Left kidney (tissue), 8 donors: ENCODE results near the gene QPRT. TPM values are rescaled to one million over a fixed set of nuclear protein-coding genes. Genes with fewer than 3 reads are reported as not detected.
"Not testable (repeated sequence)": the region's sequence is repeated elsewhere in the genome, so short reads cannot be mapped to it uniquely, and the experiment has no call there.

Experiments
- DNase-seq: peaks from one replicate; pipeline ENCODE4 v3.0.0-alpha.2; 2013
- long read RNA-seq, 8 donors: transcript quantifications; one replicate each; lab custom pipeline, GENCODE V29; 2026
- polyA plus RNA-seq: library from polyadenylated mRNA; unstranded; fragments of 120-200 nt; gene quantifications from one replicate; pipeline ENCODE4 v1.2.1, GENCODE V29; 2013; ENCODE audit not compliant: insufficient read length

Gene QPRT
- 148 TPM for polyA plus RNA-seq
- long read RNA-seq, donor 1, transcript QPRT-204 (1 exons, 2,199 nt), result major isoform, 137 of 273 reads
- long read RNA-seq, donor 1, transcript QPRT-202 (4 exons, 2,343 nt), result minor isoform, 105 of 273 reads
- long read RNA-seq, donor 1, partial matches to known transcripts, result 20 of 273 reads
- long read RNA-seq, donor 1, other reads (novel, unspliced or antisense), result 10 of 273 reads
- long read RNA-seq, donor 2, transcript QPRT-204 (1 exons, 2,199 nt), result major isoform, 89 of 206 reads
- long read RNA-seq, donor 2, transcript QPRT-202 (4 exons, 2,343 nt), result minor isoform, 86 of 206 reads
- long read RNA-seq, donor 2, partial matches to known transcripts, result 29 of 206 reads
- long read RNA-seq, donor 2, other reads (novel, unspliced or antisense), result 0 of 206 reads
- long read RNA-seq, donor 3, transcript QPRT-202 (4 exons, 2,343 nt), result major isoform, 75 of 191 reads
- long read RNA-seq, donor 3, transcript QPRT-204 (1 exons, 2,199 nt), result minor isoform, 62 of 191 reads
- long read RNA-seq, donor 3, partial matches to known transcripts, result 44 of 191 reads
- long read RNA-seq, donor 3, other reads (novel, unspliced or antisense), result 9 of 191 reads
- long read RNA-seq, donor 4, transcript QPRT-202 (4 exons, 2,343 nt), result minor isoform, 6 of 26 reads
- long read RNA-seq, donor 4, transcript QPRT-204 (1 exons, 2,199 nt), result major isoform, 20 of 26 reads
- long read RNA-seq, donor 4, partial matches to known transcripts, result 0 of 26 reads
- long read RNA-seq, donor 4, other reads (novel, unspliced or antisense), result 0 of 26 reads
- long read RNA-seq, donor 5, transcript QPRT-201 (3 exons, 913 nt), result minor isoform, 6 of 292 reads
- long read RNA-seq, donor 5, transcript QPRT-204 (1 exons, 2,199 nt), result minor isoform, 86 of 292 reads
- long read RNA-seq, donor 5, transcript QPRT-202 (4 exons, 2,343 nt), result major isoform, 130 of 292 reads
- long read RNA-seq, donor 5, partial matches to known transcripts, result 41 of 292 reads
- long read RNA-seq, donor 5, other reads (novel, unspliced or antisense), result 27 of 292 reads
- long read RNA-seq, donor 6, transcript QPRT-202 (4 exons, 2,343 nt), result minor isoform, 77 of 230 reads
- long read RNA-seq, donor 6, transcript QPRT-204 (1 exons, 2,199 nt), result major isoform, 106 of 230 reads
- long read RNA-seq, donor 6, partial matches to known transcripts, result 30 of 230 reads
- long read RNA-seq, donor 6, other reads (novel, unspliced or antisense), result 14 of 230 reads
- long read RNA-seq, donor 7, transcript QPRT-202 (4 exons, 2,343 nt), result minor isoform, 119 of 315 reads
- long read RNA-seq, donor 7, transcript QPRT-204 (1 exons, 2,199 nt), result major isoform, 147 of 315 reads
- long read RNA-seq, donor 7, partial matches to known transcripts, result 29 of 315 reads
- long read RNA-seq, donor 7, other reads (novel, unspliced or antisense), result 16 of 315 reads
- long read RNA-seq, donor 8, transcript QPRT-204 (1 exons, 2,199 nt), result major isoform, 36 of 91 reads
- long read RNA-seq, donor 8, transcript QPRT-202 (4 exons, 2,343 nt), result major isoform, 36 of 91 reads
- long read RNA-seq, donor 8, partial matches to known transcripts, result 12 of 91 reads
- long read RNA-seq, donor 8, other reads (novel, unspliced or antisense), result 7 of 91 reads

DNA sequence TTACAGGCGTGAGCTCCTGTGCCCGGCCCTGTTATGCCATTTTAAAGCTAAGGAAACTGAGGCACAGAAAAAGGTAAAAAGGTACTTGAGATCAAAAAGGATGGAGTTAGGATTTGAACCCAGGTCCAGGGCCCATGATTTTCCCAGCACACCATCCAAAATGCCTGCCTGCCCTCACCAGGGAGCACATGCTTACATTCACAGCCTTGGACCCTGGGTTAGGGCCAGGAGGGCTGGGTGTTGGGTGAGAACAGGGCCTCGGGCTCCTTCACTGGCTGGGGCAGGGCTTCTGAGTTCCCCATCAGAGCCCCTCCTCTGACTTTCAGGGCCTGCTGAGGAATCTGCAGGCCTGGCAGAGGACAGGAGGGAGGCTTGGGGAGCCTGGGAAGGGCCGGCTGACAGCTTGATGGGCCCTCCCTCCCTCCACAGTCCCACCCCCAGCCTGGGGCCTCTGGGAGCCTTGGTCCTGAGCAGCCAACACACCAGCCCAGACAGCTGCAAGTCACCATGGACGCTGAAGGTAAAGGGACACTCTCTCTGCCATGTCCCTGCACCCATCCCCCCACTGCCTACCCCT lies at the start of gene QPRT:
QPRT (plus strand) TSS at position 490 of the 577 bp plus-strand sequence; CDS start at position 508, 18 bp downstream.
- DNase-seq, result peak; percentile 83

DNA sequence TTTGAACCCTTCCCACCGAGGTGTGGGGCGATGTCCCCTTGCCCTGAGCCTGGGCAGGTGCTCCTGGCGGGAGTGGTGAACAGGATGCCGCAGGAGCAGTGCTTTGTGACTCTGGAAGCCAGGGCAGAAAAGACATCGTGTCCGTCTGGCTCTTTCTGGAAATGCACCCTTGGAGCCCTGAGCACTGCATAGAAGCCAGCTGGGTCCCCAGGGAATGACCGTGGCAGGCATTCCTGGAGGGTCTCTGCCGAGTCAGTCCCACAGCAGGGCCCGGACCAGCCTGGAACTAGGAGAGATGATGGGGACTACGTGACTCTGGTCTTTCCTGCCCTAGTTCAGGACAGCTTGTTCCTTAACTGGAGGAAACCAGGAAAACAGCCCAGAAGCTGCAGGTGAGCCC lies 49.7 kb upstream of the QPRT start:
- not testable (repeated sequence) for DNase-seq

DNA sequence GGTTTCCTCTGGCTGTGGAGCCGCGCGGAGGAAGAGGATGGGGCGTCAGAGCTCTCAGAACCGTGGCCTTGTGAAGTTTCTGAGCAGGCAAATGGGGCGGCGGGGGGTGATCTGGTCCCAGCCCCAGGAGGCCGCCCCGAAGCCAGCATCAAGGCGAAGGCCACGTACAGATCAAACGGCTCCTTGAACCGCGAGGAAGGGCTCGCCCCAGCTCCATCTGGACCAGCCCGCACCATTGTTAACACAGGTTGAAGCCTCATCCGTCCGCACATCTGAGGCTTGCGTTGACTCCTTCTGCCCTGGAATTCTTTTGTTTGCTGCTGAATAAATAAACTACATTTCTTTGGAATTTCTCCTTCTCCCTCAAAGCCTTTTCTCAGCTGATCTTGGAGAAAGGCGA lies 47.3 kb upstream of the QPRT start:
- DNase-seq, result not testable (repeated sequence)

DNA sequence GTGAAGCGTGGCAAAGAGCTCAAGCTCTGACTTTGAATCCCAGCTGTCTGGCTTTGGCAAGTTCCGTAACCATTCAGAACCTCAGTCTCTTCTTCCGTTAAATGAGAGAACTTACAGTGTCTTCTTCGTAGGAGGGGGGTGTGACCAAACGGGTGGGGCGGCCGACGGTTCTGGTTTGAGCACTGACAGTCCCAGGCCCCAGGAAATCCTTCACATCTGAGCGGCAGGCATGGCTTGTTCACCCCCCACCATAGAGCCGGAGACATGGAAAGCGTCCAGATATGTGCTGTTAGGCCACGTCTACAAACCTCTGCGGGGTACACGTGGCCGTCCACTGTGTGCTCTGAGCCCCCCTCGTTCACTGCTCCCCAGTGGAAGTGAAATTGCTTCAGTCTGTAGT lies 43.1 kb upstream of the QPRT start:
- not testable (repeated sequence) for DNase-seq

DNA sequence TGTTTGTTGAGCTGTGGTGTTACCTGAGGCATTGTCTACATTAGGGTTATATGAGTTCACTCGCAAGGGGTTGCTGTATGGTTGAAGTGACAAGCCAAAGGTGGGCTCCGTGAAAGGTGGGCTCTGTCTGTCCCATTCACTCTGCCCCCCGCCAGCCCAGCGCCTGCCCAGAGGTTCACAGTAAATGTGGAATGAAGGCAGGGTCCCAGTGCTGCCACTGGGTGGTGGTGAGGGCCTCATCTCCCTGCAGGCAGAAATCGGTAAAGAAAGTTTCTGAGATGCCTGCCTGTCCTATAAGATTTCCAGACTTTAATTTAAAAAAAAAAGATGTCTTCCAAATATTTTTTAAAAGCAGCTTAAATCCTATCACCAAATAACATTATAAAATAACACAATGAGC lies 42.6 kb upstream of the QPRT start:
- not testable (repeated sequence) for DNase-seq

DNA sequence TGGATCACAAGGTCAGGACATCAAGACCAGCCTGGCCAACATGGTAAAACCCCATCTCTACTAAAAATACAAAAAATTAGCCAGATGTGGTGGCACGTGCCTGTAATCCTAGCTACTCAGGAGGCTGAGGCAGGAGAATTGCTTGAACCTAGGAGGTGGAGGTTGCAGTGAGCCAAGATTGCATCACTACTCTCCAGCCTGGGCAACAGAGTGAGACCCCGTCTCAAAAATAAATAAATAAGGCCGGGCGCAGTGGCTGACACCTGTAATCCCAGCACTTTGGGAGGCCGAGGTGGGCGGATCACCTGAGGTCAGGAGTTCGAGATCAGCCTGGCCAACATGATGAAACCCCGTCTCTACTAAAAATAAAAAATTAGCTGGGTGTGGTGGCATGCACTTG lies 40.2 kb upstream of the QPRT start:
- DNase-seq, result not testable (repeated sequence)

DNA sequence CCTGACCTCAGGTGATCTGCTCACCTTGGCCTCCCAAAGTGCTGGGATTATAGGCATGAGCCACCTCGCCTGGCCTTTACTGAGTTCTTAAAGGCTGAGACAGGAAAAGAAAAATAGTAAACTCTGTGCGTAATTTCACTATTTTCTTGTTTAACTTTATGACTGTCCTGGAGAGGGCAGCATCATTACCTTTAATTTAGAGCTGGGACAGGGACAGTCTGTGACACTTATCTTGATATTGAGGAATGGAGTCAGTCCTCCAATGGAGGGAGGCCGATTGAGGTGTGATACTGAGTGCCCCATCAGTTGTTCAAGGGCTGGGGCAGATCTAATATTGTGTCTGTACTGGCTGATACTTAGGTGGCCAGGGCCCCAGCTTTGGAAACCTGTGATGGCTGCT lies 37.4 kb upstream of the QPRT start:
- no peak for DNase-seq

DNA sequence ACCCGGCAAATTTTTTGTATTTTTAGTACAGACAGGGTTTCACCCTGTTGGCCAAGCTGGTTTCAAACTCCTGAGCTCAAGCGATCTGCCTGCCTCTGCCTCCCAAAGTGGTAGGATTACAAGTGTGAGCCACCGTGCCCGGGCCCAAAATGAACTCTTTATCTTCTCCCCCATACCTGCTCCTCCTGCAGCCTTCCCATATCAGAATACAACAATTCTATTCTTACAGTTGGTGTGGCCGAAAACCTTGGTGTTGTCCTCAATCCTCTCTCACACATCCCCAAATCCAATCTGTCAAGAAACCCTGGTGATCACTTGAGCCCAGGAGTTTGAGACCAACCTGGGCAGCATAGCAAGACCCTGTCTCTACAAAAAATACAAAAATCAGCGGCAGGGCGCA lies 35.4 kb upstream of the QPRT start:
- no peak for DNase-seq

DNA sequence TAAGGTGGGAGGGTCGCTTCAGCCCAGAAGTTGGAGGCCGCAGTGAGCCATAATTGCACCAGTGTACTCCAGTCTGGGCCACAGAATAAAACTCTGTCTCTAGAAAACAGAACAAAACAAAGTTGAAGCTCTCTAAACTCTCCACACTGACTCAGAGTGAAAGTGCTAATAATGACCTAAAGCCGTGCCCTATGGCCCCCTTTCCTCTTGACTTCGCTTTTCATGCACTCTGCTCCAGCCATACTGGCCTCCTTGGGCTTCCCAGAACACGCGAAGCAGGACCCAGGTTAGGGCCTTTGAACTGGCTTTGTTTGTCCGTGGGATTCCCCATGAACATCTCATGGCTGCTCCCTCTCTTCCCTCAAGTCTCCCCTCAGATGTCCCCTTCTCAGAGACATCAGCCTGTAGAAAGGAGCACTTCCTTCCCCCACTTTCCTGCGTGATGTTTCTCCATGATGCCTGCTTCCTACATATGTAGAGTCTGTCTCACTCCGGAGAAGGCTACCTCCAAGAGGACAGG lies 34.6 kb upstream of the QPRT start:
- DNase-seq, result no peak

DNA sequence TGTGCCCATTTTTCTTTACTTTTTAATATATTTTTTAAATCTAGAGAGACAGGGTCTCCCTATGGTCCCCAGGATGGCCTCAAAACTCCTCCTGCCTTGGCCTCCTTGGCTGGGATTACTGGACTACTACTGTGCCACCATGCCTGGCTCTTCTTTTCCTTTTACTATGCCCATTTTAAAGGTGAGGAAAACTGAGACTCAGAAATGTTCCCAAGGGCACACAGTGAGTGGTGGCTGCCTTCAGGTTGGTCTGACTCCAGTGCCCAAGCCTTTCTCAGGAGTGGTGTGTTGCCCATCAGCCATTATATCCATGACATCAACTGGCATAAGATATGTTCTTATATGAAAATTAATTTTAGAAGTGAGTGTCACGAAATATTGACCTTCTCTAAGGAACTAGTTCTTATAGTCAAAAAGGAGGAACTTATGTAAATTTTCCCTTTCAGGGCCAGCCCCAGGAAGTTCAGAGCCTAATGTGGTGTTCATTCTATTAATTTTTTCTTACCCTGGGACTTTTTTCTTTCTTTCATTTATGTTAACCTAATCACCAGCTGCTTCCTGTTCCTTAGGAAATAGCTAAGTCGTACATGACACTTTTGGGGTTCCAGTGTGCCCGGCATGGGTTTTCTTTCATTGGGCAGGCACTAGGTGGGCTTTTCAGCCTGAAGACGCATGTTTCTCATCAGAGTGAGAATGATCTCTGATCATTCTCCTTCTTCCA lies 33.8 kb upstream of the QPRT start:
- no peak for DNase-seq

DNA sequence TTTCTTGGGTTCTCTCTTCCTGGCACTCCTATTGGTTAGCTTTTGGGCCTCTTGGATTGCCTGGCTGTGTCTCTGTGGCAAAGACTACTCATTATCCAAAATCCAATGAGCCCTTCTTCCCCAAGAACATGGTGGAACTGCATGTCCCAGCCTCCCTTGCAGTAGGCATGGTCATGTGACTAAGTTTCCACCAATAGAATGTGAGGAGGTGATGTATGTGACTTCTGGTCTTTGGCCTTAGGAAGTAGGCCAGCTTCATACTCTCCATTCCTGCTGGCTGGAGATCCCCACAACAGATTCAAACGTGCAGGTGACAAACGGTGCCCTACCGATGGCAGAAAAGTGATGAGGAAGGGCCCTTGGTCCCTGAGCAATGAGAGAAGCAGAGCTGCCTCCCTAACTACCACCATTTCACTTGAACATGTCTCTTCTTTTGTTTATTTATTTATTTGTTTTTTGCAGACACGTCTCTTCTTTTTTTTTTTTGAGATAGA lies 33.2 kb upstream of the QPRT start:
- no peak for DNase-seq

DNA sequence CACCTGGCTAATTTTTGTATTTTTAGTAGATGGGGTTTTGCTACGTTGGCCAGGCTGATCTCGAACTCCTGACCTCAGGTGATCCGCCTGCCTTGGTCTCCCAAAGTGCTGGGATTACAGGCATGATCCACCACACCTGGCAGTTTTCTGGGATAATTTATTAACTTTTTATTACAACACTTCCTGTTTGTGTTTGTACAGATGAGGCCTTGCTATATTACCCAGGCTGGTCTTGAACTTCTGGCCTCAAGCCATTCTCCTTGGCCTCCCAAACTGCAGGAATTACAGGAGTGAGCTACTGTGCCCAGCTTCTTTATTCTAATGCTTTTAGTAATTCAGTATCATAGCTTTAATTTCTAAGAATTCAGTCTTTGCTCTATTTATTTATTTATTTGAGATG lies 32.0 kb upstream of the QPRT start:
- no peak for DNase-seq

DNA sequence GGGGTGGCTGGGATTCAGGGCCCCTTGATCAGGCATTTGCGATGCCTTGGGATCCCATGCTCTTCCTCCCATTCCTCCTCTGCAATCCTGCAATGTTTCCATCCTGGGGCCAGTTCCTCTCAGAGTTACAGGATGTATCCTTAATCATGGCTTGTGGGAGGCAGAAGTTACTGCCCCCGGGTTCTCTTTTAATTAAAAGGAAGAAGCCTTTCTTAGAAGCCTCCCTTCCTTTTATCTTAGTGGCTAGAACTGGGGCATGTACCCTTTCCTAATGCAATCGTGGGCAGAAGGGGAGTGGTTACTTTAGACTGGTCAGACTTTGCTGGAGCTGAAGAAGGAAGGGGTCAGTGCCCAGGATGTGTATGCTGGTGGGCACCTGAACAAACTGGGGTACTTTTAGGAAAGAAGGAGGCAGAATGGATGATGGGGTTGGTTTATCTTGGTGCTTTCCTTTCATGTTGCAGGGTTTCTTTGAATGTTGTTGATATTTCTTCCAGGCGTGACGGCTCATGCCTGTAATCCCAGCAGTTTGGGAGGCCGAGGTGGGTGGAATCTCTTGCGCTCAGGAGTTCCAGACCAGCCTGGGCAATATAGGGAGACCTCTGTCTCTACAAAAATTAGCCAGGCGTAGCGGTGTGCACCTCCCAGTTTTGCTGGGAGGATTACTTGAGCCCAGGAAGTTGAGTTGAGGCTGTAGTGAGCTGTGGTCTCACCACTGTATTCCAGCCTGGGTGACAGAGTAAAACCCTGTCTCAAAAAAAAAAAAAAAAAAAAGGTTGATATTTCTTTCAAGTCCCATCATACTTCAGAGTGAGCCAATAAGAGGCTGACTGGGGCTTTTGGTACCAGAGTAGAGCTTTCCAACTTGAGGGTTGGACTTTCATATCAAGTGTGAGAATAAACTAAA lies 29.1 kb upstream of the QPRT start:
- DNase-seq, result peak; percentile 28

DNA sequence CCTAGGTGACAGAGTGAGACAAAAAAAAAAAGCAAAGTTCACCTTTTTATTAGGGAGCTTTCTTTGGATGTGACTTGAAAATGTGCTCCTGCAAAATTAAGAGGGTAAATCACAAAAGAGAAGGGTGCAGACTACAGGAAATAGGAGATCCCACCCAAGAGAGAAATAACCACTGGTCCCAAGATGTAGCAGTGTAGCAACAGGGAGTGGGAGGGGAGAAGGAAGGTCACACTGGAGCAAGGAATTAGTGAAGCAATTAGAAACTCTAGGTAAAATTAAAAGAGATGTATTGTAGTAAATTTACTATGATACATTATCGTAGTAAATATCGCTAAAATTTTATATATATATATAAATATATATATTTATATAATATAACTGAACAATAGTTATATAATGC lies 28.2 kb upstream of the QPRT start:
- no peak for DNase-seq

DNA sequence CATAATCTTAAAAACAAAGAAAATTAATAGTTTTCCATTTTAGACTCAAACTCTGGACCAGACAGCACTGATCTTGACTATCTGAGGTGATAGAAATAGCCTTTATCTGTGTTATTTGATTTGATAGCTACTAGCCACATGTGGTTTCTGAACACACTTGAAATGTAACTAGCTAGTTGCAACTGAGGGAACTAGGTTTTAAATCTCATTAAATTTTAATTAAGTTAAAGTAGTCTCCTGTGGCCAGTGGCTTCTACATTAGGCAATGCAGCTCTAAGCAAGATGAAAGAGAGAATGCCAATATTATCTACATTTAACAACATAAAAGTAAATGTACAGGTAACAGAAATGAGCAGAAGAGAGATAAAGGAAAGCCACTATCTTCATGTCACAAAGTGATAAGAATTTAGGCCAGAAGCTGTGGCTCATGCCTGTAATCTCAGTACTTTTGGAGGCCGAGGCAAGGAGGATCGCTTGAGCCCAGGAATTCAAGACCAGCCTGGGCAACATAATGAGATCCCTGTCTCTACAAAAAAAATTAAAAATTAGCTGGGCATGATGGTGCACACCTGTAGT lies 27.1 kb upstream of the QPRT start:
- DNase-seq, result no peak

DNA sequence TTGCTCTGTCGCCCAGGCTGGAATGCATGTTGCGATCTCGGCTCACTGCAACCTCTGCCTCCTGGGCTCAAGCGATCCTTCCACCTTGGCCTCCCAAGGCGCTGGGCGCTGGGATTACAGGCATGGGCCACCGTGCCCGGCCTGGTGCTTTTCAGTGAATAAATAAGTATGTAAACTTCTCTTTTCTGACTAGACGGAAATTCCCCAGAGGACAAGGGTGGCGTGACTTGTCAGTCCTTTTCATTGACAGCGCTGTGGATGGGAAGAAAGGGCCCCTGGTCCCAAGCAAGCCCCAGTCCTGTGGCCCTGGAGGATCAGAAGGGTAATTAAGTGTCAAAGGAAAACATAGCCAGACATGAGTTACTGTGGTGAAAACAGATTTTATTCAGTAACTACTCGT lies 25.5 kb upstream of the QPRT start:
- DNase-seq, result no peak

DNA sequence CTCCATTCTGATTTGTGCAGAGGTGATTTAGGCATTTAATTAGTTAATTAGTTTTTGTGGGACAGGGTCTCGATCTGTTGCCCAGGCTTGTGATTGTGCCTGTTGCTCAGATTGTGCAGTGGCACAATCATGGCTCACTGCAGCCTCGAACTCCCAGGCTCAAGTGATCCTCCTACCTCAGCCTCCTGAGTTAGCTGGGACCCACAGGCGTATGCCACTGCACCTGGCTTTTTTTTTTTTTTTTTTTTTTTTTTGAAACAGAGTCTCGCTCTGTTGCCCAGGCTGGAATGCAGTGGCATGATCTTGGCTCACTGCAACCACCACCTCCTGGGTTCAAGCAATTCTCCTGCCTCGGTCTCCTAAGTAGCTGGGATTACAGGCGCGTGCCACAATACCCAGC lies 25.1 kb upstream of the QPRT start:
- DNase-seq, result not testable (repeated sequence)

DNA sequence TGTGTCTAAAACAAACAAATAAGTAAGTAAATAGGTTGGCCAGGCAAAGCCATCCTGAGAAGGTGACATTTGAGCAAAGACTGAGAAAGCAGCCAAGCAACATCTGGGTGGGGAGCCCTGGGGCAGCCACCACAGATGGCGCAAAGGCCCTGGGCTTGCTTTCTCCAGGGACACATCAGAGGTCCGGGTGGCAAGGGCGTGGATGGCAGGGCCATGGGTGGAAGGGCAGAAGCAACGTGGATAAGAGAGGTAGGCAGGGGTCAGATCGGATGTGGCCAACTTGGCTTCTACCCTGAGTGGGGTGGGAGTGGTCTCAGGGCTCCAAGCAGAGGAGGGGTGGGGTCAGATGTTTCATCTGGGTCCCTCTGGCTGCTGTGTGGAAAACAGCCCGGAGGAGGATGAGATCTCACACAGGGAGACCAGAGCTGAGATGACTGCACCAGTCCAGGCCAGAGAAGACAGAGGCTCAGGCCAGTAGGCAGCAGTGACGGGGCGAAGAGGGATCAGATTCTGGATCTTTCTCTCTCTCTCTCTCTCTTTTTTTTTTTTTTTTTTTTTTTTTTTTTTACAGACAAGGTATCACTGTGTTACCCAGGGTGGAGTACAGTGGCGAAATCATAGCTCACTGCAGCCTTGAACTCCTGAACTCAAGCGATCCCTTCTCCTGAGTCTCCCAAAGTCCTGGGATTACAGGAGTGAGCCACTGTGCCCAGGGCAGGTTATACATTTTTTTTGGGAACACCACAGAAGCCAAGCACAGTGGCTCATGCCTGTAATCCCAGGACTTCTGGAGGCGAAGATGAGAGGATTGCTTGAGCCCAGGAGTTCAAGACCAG lies 22.1 kb upstream of the QPRT start:
- DNase-seq, result no peak
